Ovary (tissue), 3 donors: ENCODE results near the gene GPA33.

Experiments used
- CTCF ChIP-seq, 3 donors: fragments of 450-650 bp in 2 of 3; fragments of 200-600 bp in 1 of 3; IDR thresholded peaks; one replicate each; pipeline versions ENCODE4 v1.5.1 to v1.8.0; 2016 to 2022; ENCODE audit warnings: antibody characterized with exemption in 3 of 3, mild to moderate bottlenecking in 1 of 3
- EP300 ChIP-seq: sonication (generic); formaldehyde crosslinking; IDR thresholded peaks from one replicate; pipeline ENCODE4 v1.6.1; 2017; ENCODE audit warnings: antibody characterized with exemption
- POLR2A ChIP-seq: fragments of 450-650 bp; IDR thresholded peaks from one replicate; pipeline ENCODE4 v1.6.1; 2017; ENCODE audit warnings: antibody characterized with exemption, mild to moderate bottlenecking, moderate library complexity
- donor health status: DM: no; HTN: no; CAD: no.

GRCh38 chr1:167100730-167101129 lies 10.6 kb upstream of the GPA33 start:
- TF ChIP-seq POLR2A (no peak), CTCF (IDR thresholded peaks at IDR 0.05) (no peak), EP300 (no peak)
